HEK293 (cell line): Measurements from ENCODE around the gene C3orf33.

ENCODE experiments used
- OVOL3 ChIP-seq: fragments of 450-650 bp; formaldehyde crosslinking; IDR thresholded peaks from 2 replicates; pipeline ENCODE4 v1.5.1; 2016; ENCODE audit warnings: missing biosample characterization, missing genetic modification characterization
- ZBTB20 ChIP-seq: fragments of 450-650 bp; formaldehyde crosslinking; IDR thresholded peaks from 2 replicates; pipeline ENCODE4 v1.5.1; 2016; ENCODE audit warnings: missing biosample characterization, missing genetic modification characterization
- ZNF530 ChIP-seq: fragments of 450-650 bp; formaldehyde crosslinking; IDR thresholded peaks from 2 replicates; pipeline ENCODE4 v1.5.1; 2016; ENCODE audit warnings: low read depth, missing biosample characterization, missing genetic modification characterization
- TF ChIP-seq, protein P1 (sequence below): fragments of 450-650 bp; formaldehyde crosslinking; IDR thresholded peaks from 2 replicates; pipeline ENCODE4 v1.5.1; 2016; ENCODE audit warnings: missing biosample characterization, missing genetic modification characterization
- TF ChIP-seq, protein P2 (sequence below): fragments of 450-650 bp; formaldehyde crosslinking; IDR thresholded peaks from 2 replicates; pipeline ENCODE4 v1.5.1; 2016; ENCODE audit warnings: missing biosample characterization, missing genetic modification characterization
- TF ChIP-seq, protein P3 (sequence below): fragments of 450-650 bp; formaldehyde crosslinking; IDR thresholded peaks from 2 replicates; pipeline ENCODE4 v1.5.1; 2016; ENCODE audit warnings: missing biosample characterization, missing genetic modification characterization
- TF ChIP-seq, protein P4 (sequence below): fragments of 450-650 bp; formaldehyde crosslinking; IDR thresholded peaks from 2 replicates; pipeline ENCODE4 v1.5.1; 2017; ENCODE audit warnings: missing biosample characterization, missing genetic modification characterization
- TF ChIP-seq, protein P5 (sequence below): fragments of 450-650 bp; formaldehyde crosslinking; IDR thresholded peaks from 2 replicates; pipeline ENCODE4 v1.5.1; 2016; ENCODE audit warnings: missing biosample characterization, missing genetic modification characterization

DNA sequence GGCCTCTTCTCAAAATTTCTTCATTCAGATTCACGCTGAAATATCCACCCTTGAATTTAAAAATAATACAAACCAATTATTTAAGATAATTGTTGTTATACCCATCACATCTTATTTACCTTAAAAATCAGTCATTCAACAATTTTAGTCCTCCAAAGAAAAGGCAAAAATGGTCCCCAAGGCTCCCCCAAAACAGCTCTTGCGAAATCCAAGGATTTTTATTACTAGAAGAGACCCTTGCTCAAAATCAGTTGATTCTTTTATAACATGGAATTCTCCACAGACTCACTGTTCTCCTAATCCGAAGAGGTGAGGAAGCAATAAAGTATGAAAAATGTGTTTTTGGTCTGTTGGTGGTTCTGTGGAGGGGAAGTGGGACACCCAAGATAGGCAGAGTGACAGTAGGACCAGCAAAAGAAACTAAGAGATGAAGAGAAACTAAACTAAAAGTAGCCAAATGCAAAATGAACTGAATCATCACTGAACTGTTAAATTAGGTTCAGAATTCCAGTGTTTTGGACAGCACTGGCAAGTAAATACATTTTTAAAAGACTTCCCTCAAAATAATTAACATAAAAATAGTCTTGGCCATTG lies 42.1 kb downstream of the C3orf33 start:
- TF ChIP-seq, protein P1, sequence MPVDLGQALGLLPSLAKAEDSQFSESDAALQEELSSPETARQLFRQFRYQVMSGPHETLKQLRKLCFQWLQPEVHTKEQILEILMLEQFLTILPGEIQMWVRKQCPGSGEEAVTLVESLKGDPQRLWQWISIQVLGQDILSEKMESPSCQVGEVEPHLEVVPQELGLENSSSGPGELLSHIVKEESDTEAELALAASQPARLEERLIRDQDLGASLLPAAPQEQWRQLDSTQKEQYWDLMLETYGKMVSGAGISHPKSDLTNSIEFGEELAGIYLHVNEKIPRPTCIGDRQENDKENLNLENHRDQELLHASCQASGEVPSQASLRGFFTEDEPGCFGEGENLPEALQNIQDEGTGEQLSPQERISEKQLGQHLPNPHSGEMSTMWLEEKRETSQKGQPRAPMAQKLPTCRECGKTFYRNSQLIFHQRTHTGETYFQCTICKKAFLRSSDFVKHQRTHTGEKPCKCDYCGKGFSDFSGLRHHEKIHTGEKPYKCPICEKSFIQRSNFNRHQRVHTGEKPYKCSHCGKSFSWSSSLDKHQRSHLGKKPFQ (tag by site-specific recombination), result no peak
- TF ChIP-seq OVOL3 (no peak), ZBTB20 (tag by site-specific recombination) (no peak), ZNF530 (no peak)
- TF ChIP-seq, protein P2, sequence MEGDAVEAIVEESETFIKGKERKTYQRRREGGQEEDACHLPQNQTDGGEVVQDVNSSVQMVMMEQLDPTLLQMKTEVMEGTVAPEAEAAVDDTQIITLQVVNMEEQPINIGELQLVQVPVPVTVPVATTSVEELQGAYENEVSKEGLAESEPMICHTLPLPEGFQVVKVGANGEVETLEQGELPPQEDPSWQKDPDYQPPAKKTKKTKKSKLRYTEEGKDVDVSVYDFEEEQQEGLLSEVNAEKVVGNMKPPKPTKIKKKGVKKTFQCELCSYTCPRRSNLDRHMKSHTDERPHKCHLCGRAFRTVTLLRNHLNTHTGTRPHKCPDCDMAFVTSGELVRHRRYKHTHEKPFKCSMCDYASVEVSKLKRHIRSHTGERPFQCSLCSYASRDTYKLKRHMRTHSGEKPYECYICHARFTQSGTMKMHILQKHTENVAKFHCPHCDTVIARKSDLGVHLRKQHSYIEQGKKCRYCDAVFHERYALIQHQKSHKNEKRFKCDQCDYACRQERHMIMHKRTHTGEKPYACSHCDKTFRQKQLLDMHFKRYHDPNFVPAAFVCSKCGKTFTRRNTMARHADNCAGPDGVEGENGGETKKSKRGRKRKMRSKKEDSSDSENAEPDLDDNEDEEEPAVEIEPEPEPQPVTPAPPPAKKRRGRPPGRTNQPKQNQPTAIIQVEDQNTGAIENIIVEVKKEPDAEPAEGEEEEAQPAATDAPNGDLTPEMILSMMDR (tag by site-specific recombination), result no peak
- TF ChIP-seq, protein P3, sequence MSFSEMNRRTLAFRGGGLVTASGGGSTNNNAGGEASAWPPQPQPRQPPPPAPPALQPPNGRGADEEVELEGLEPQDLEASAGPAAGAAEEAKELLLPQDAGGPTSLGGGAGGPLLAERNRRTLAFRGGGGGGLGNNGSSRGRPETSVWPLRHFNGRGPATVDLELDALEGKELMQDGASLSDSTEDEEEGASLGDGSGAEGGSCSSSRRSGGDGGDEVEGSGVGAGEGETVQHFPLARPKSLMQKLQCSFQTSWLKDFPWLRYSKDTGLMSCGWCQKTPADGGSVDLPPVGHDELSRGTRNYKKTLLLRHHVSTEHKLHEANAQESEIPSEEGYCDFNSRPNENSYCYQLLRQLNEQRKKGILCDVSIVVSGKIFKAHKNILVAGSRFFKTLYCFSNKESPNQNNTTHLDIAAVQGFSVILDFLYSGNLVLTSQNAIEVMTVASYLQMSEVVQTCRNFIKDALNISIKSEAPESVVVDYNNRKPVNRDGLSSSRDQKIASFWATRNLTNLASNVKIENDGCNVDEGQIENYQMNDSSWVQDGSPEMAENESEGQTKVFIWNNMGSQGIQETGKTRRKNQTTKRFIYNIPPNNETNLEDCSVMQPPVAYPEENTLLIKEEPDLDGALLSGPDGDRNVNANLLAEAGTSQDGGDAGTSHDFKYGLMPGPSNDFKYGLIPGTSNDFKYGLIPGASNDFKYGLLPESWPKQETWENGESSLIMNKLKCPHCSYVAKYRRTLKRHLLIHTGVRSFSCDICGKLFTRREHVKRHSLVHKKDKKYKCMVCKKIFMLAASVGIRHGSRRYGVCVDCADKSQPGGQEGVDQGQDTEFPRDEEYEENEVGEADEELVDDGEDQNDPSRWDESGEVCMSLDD, result no peak
- TF ChIP-seq, protein P4, sequence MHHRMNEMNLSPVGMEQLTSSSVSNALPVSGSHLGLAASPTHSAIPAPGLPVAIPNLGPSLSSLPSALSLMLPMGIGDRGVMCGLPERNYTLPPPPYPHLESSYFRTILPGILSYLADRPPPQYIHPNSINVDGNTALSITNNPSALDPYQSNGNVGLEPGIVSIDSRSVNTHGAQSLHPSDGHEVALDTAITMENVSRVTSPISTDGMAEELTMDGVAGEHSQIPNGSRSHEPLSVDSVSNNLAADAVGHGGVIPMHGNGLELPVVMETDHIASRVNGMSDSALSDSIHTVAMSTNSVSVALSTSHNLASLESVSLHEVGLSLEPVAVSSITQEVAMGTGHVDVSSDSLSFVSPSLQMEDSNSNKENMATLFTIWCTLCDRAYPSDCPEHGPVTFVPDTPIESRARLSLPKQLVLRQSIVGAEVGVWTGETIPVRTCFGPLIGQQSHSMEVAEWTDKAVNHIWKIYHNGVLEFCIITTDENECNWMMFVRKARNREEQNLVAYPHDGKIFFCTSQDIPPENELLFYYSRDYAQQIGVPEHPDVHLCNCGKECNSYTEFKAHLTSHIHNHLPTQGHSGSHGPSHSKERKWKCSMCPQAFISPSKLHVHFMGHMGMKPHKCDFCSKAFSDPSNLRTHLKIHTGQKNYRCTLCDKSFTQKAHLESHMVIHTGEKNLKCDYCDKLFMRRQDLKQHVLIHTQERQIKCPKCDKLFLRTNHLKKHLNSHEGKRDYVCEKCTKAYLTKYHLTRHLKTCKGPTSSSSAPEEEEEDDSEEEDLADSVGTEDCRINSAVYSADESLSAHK (tag by site-specific recombination), result no peak
- TF ChIP-seq, protein P5, sequence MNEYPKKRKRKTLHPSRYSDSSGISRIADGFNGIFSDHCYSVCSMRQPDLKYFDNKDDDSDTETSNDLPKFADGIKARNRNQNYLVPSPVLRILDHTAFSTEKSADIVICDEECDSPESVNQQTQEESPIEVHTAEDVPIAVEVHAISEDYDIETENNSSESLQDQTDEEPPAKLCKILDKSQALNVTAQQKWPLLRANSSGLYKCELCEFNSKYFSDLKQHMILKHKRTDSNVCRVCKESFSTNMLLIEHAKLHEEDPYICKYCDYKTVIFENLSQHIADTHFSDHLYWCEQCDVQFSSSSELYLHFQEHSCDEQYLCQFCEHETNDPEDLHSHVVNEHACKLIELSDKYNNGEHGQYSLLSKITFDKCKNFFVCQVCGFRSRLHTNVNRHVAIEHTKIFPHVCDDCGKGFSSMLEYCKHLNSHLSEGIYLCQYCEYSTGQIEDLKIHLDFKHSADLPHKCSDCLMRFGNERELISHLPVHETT, result no peak
